Fibroblast of skin of scalp (primary cell): Measurements from ENCODE around the gene TRAF2.
A peak's percentile ranks its signal among the peaks of the same experiment; 100 is the strongest.

Experiments used
- DNase-seq: peaks from one replicate; pipeline ENCODE4 v3.0.0-alpha.2; 2013

Gene TRAF2

GRCh38 chr9:136847088-136847825 is 39.1 kb upstream of the TRAF2 start:
- peak; percentile 85 for DNase-seq

DNA sequence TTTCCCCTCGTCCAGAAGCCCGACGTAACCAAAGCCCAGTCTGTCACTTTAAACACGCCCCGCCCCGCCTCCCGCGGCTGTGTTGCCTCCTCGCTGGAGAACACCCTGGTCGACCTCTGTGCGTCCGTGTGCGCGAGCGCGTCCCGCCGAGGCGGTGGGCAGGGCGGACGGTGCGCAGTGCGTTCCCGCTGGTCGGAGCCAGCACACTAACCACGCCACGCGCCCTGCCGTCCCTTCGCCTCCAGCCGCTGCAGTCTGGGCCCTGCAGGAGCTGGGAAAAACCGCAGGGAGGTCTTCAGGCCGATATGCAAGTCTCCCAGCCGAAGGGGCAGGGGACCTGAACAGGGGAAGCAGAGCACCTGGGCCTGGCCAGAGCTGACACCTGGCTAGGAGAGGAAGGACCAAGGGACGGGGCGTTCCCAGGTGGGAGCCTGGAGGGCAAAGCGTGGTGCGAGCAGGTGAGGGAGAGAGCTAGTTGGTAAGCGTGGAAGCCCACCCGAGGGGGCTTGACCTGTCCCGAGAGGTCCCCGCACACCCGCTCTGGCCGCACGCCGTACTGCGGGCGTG is 38.4 kb upstream of the TRAF2 start:
- peak; percentile 86 for DNase-seq

GRCh38 chr9:136848393-136849037 is 37.8 kb upstream of the TRAF2 start:
- DNase-seq = no peak

DNA sequence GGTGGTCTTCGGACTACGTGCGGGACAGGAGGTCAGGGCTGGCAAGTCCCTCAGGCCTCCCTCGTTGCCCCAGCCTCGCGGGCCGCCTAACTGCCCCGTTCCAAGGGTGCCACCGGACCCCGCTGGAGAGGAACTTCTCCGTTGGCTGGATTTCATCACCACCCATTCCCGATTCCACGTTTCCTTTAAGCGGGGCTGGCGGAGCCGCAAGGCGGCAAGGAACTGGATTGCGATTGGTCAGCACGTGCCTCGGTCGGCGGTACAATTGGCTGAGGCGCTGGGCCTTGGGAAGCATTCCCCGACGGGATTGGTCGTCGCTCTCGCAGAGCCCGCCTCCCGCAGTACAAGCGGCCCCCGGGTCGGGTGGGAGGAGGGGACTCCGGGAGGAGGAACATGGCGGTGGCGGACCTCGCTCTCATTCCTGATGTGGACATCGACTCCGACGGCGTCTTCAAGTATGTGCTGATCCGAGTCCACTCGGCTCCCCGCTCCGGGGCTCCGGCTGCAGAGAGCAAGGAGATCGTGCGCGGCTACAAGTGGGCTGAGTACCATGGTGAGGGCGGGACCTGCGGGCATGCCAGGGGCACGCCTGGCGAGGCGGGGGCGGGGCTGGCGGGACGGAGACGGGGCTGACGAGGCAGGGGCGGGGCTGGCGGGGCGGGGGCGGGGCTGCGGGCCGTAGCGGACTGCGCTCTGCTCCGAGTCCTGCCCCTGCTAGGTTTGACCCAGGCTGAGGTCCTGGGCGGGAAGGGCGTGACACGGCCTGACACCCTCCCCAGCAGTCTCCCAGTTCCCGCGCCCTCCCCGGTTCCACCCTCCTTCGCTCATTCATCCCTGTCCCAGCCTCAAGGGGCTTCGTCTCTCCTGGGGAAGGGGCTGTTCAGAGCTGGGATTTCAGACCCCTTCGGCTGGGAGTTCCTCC is 37.0 kb upstream of the TRAF2 start, which contains the start of gene PHPT1:
TSS of gene PHPT1 (plus strand) at position 372 of the 922 bp plus-strand sequence. CDS start at position 394, 22 bp downstream.
- peak; percentile 99 for DNase-seq

- DNase-seq = no peak
These were observed 36.1 kb upstream of the TRAF2 start for GRCh38 chr9:136849960-136850865.

GRCh38 chr9:136850866-136851775 is 35.2 kb upstream of the TRAF2 start:
- no peak for DNase-seq

- no peak for DNase-seq
These were observed 34.2 kb upstream of the TRAF2 start, which contains the start of gene MAMDC4 for GRCh38 chr9:136851941-136852663. Gene MAMDC4 (plus strand): TSS chr9:136852346. CDS start chr9:136852417, 71 bp downstream.

DNA sequence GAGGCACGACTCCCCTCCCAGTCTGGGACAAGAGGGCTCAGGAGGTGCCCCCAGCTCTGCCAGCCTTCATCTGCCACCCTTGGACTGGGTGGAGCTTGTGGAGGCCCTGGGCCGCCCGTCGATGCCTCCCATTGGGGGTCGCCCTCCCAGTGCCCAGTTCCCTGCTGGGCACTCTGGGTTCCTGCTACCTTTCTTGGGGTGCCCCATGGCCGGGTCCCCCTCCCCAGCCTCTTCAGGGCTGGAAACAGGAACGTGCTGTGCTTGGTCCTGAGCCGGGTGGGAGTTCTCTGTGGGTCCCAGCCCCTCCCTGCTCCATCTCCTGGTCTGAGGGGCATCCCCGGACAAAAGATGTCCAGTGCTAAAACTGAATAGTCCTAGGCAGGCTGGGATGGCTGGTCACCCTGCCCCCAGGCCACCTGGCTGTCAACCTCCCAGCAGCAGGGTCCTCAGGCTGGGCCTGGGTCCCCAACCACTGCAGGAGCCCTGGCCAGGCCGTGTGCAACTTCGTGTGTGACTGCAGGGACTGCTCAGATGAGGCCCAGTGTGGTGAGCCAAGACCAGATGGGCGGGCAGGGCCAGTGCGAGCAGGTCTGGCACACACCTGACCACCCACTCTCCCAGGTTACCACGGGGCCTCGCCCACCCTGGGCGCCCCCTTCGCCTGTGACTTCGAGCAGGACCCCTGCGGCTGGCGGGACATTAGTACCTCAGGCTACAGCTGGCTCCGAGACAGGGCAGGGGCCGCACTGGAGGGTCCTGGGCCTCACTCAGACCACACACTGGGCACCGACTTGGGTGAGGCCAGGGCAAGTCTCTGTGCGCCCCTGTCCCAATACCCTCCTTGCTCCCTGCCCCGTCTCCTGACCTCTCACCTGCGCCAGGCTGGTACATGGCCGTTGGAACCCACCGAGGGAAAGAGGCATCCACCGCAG is 33.4 kb upstream of the TRAF2 start:
- DNase-seq = no peak

DNA sequence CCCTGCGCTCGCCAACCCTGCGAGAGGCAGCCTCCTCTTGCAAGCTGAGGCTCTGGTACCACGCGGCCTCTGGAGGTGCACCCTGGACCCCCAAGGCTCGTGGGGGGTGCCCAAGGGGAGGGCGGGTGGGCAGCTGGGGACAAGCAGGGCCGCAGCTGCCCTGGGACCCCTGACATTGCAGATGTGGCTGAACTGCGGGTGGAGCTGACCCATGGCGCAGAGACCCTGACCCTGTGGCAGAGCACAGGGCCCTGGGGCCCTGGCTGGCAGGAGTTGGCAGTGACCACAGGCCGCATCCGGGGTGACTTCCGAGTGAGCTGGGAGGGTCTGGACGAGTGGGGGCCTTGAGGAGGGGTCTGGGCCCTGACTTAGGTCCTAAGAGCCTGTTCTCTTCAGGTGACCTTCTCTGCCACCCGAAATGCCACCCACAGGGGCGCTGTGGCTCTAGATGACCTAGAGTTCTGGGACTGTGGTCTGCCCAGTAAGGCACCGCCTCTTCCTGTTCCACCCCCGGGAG is 32.7 kb upstream of the TRAF2 start:
- DNase-seq = no peak

DNA sequence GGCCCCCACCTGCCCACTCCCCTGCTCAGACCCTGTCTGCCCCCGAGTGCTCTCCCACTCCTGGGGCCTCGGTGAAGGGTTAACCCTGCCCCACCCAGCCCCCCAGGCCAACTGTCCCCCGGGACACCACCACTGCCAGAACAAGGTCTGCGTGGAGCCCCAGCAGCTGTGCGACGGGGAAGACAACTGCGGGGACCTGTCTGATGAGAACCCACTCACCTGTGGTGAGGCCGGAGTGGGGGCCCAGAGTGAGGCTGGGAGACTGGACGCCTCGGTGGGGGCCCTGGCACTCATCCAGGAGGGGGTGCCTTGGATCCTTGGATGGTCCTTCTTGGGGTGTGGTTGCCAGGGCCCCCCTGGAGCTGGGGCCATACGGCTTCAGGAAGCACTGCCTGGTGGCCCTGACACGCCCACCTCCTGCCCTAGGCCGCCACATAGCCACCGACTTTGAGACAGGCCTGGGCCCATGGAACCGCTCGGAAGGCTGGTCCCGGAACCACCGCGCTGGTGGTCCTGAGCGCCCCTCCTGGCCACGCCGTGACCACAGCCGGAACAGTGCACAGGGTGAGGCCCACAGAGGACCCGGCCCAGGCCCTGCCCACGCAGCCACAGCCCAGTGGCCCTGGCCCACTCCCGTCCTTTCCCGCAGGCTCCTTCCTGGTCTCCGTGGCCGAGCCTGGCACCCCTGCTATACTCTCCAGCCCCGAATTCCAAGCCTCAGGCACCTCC is 32.0 kb upstream of the TRAF2 start:
- no peak for DNase-seq

GRCh38 chr9:136854842-136855460 is 31.4 kb upstream of the TRAF2 start:
- no peak for DNase-seq

- DNase-seq = no peak
These were observed 30.7 kb upstream of the TRAF2 start for GRCh38 chr9:136855461-136856078.

DNA sequence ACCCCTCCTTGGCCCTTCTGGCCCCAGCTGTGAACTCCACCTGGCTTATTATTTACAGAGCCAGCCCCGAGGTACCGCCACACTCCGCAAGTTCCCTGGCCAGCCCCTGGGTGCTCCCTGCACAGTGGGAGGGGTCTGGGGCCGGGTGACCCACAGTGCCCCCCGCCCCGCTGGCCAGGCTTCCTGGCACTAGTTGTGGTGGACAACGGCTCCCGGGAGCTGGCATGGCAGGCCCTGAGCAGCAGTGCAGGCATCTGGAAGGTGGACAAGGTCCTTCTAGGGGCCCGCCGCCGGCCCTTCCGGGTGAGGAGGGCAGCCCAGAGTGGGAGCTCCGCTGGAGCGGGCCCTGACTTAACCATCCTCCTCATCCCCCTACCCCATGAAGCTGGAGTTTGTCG is 30.2 kb upstream of the TRAF2 start:
- no peak for DNase-seq

GRCh38 chr9:136856541-136857141 is 29.7 kb upstream of the TRAF2 start:
- no peak for DNase-seq

- DNase-seq = no peak
These were observed 29.1 kb upstream of the TRAF2 start for GRCh38 chr9:136857166-136857565.
